Fibroblast of lung (primary cell): ENCODE measurements around the gene NUP98.

Experiments used
- CTCF ChIP-seq, 2 donors: IDR thresholded peaks in 1 of 2; conservative IDR thresholded peaks in 1 of 2; 1 replicate in 1 of 2; 2 replicates in 1 of 2; pipeline ENCODE4 v1.5.1; 2011 to 2012; ENCODE audit warnings: low read length in 2 of 2, control low read depth in 1 of 2, inconsistent platforms in 1 of 2, low read depth in 1 of 2, mild to moderate bottlenecking in 1 of 2
- EZH2 ChIP-seq: IDR thresholded peaks from 2 replicates; pipeline ENCODE4 v1.5.1; 2012; ENCODE audit warnings: low read length, control low read depth, mild to moderate bottlenecking; ENCODE audit errors: missing control alignments

- TF ChIP-seq CTCF (conservative IDR thresholded peaks at IDR 0.05 in 1 of 2, IDR thresholded peaks at IDR 0.05 in 1 of 2; ENCODE audit: low read depth in 1 of 2, low read length in 2 of 2) (no peak), EZH2 (no peak)
Observed at GRCh38 chr11:3685923-3686322, 111.4 kb downstream of the NUP98 start.
